GM18499 (cell line): ENCODE results near the gene HLA-DPB1.
"Not testable (repeated sequence)": the region's sequence is repeated elsewhere in the genome, so short reads cannot be mapped to it uniquely, and the experiment has no call there.

Source experiments
- ATAC-seq: cut with Tn5 transposase; IDR thresholded peaks from one replicate; pipeline ENCODE4 v1.9.1; 2021; ENCODE audit warnings: moderate number of reproducible peaks; ENCODE audit not compliant: insufficient read depth, unreplicated experiment

HLA-DPB1 gene

GRCh38 chr6:33075568-33076405 is at the start of gene HLA-DPB1:
Gene HLA-DPB1 (plus strand): TSS chr6:33075990. CDS start chr6:33076042, 52 bp downstream.
- peak; percentile 43 for ATAC-seq

DNA sequence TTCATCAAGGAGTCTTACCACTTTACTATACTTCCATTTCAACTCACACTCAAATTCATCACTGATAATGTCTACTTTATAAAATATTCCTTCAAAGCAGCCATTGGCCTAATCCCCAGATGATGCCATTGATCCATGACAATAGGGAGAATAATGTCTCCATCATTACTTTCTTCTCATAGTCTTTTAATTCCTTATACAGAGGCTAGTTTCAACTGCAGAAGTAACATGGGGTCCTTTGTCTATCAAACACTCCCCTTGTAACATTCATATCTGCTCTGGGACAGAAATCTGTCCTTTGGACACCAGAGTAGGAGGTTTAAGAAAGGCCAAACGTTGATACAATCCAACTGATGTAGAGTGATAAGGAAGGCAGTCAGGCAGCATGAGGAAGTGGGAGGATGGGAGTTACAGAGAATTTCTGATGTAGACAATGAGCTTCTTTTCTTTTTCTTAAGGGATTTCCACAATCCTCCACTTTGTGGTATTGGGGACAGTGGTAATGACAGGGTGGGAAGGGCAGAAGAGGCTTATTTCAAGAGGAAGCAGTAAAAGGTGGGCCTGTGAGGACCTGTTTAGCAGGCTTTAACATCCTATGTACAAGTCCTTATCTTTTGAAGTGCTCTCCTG is 47.5 kb upstream of the HLA-DPB1 start:
- peak; percentile 7 for ATAC-seq

DNA sequence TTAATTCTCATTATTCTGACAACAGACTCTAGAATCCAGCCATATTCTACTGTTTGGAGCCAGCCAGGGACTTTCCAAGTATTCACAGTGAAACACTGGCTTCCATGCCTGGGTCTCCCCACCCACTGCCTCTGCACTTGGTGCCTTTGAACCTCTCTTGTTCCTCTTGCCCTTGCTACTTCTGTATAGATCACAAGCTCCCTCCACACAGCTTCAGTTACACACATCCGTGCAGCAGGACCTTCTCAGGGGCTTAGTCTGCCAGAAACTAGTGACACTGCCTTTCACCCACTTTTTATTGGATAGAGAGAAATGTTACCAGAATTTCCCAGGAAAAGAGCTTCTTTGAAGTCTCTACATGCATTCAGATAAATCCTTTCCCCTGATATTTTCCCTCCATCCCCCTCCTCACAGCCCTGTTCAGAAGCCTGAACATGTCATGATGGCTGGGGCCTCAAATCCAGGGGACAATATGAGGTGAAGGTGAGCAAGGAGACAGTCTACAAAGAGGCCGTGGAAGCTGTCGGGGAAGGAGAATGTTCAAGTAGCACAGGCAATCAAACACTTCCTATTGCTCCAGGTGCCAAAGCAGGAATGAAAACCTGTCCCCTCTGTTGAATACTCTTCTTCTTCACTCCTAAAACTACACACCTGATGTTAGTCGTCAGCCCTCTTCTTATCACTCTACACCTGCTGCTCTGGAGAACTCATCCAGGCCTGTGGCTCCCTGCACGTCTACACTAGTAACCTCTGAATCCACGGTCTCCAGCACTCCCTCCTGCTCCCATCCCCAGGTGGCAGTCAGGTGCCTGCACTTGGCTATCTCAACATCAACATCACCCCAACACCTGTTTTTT is 46.2 kb upstream of the HLA-DPB1 start:
- peak; percentile 45 for ATAC-seq

DNA sequence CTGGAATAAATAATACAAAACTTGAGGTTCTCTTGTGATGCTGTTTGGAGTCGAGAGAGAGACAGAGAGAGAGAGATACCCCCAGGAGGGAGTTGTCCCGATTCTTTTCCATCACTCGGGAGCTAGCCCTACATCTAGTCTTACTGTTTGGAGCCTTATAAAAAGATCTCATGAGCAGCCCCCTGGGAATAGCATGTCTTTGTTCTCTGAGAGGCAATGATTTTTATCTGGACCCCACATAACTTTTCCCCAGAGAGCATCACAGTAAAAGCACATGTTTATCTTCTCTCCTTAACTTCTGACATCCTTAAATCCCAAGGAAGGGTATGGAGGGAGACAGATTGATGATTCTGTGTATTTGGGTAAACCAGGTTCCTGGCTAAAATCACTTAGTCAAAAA is 45.5 kb upstream of the HLA-DPB1 start:
- no peak for ATAC-seq

GRCh38 chr6:33034554-33034953 is 41.2 kb upstream of the HLA-DPB1 start:
- no peak for ATAC-seq

DNA sequence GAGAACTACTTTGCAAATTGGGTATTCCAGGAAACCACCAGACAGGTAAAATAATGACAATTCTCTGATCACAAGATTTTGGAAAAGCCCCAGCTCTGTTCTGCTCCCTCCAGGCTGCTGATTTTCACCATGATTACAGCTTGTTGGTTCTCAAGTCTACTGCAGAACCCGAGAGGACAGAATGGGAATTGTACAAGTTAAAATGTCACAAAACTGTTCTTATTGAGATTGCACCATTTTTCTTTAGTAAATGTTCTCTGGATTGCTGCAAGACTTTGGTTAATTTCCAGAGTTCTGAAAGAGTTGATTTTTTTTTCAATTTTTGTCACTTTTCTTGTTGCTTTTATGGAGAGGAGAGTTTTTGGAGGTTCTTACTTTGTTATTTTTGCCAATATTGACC is 39.3 kb upstream of the HLA-DPB1 start:
- no peak for ATAC-seq

GRCh38 chr6:33040157-33040556 is 35.6 kb upstream of the HLA-DPB1 start:
- ATAC-seq = no peak

DNA sequence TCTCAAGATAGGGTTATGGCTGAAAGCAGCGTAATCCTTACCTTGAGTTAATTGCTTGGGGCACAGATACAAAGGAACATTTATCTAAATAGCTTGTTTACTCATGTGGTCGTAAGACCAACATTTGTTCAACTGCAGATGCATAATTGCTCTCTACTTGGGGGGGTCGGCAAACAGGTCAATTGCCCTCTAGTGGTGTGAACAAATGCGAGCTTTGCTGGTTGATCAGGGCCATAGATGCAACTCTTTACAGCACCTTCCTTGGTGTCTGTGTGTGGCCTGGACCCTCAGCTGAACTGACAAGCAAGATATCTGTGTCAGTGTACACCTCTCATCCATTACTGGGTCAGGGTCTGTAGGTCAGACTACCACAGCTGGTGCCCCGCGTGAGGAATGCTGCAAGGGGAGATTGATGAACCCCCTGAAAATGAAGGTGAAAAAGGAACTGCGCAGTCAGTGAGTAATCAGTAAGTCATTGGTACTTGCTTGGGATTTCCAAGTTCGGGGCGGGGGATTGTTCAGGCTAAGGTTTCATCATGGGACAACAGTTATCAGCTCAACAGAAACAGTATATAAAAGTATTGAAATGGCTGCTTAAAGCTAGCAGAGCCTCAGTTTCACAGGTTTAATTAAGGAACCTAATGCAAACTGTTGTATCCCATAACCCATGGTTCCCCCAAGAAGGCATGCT is 26.3 kb upstream of the HLA-DPB1 start:
- ATAC-seq = no peak

DNA sequence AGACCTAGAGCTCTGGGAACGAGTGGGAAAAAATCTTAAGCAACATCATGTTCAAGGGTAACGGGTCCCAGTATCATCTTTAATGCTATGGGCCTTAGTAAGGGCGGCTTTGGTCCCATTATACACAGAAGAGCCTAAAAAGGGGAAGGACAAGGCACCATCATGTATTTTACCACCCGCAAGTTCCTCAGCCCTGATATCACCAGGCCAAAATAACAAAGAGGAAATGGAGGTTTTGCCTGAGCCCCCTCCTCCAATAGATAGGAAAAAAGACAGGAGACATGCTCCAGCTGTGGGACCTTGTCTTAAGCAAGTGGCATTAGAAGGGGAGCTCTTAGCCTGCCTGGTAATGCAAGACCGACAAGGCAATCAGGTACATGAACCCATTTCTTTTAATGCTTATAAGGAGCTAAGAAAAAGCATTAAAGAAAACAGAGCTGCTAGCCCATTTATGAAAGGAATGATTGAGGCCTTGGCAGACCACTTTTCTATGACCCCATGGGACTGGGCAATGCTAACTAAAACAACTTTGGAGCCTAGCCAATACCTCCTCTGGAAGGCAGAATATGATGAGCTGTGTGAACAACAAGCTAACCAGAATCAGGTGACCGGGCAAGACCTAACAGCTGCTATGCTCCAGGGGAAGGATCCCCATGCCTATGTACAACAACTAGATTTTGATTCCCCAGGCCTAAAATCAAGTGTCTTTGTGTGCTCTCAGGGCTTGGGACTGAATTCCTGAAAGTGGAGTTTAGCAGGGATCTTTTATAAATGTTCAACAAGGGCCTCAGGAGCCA is 25.6 kb upstream of the HLA-DPB1 start:
- ATAC-seq = no peak

DNA sequence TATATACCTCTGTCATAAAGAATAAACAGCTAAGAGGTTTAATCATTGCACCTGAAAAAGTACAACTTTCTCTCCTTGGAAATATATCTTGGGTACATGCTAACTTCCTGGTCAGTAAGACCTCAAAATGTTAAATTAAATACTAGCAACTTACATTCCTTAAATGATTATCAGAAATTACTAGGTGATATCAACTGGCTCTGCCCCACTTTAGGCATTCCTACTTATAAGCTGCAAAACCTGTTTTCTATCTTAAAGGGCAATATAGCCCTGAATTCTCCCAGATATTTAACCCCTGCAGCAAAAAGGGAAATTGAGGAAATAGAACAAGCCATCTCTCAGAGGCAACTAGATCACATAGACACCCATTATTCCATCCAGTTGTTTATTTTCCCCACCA is 23.2 kb upstream of the HLA-DPB1 start:
- ATAC-seq = no peak

DNA sequence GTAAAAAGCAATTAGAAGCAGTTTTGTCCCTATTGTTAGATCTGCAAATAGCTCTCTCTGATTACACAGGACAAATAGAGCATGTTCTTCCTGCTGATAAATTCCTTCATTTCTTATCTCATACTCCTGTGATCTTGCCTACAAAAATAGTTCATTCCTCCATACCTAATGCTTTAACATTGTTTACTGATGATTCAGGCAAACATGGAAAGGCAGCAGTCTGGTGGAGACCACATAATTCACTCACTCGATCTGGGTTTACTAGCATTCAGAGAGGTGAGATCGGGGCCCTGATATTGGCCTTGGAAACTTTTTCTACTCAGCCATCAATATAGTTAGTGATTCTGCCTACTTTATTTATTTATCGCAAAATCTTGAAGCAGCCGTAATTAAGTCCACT is 22.6 kb upstream of the HLA-DPB1 start:
- ATAC-seq = no peak

DNA sequence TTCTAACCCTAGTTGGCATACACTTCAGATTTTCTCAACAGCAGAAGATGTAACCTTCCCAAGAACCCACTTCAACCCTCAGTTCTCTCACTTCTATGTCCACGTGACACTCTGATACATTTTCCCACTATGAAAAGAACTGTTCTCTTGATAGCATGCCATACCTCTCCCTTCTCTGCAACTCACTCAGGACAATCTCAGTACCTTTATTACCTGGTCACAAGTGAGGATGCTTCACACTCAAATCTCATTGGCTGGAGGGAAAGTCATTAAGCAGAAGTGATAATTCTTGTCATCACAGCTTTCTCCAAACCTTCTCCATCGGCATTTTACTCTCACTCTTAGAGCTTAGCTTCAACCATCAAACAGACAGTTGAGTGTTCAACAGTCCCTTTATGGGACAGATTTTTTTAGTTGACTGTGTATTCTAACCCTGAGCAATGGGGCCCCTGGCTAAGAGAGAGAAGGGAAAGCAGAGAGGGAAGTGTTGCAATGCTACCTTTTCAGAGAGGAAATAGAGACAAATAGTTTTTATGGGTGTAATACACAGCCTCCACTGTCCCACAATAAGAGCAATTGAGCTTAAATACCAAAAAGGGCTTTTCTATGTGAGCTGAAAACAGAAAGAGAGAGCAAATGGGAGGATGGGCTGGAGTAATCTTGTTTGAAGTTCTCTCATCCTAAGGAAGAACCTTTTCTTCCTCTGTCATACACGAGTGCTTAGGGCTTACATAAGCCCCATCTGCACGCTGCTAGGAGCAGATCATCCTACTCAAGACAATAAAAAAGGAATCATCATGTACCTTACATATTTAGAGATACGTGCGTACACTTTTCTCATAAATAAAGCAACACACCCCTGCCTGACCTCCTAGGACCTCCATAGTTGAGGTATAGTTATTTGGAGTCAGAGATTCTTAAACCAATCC is 18.3 kb upstream of the HLA-DPB1 start:
- no peak for ATAC-seq

DNA sequence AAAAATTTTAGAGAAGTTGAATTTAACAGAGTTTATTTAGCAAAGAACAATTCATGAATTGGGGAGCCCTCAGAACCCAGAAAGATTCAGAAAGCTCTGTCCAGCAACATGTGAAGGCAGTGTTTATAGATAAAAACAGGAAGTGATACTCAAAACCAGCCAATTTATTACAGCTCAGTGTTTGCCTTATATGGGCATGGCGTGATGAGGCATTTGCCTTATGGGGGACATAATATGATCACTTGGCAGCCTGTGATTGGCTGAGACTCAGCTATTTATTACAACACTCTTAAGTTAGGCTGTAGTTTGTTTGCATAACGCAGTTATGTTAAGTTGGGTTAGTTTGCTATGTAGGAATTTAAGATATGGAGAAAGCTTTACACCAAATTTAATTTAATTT is 13.8 kb upstream of the HLA-DPB1 start:
- ATAC-seq = no peak

- ATAC-seq = not testable (repeated sequence)
Measured at GRCh38 chr6:33063435-33063834, 12.4 kb upstream of the HLA-DPB1 start.

DNA sequence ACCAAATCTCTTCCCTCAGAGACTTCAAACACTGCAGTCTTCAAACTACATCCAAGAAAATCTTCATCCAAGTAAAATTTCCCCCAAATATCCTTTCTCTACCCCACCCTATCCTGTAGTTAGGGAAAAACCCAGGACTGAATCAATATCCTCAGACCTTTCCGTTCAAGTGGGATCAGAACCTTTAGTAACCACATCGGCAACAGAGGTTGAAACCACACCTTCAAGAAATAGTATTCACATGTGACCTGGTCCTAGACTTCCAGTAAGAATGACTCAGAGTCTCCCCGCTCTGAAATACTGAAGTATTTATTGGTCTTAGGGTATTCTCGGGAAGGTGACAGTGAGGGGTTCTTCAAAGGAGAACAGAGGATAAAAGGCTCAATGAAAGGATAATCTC is 11.1 kb upstream of the HLA-DPB1 start:
- no peak for ATAC-seq

- ATAC-seq = no peak
Measured at GRCh38 chr6:33065312-33065711, 10.5 kb upstream of the HLA-DPB1 start.

DNA sequence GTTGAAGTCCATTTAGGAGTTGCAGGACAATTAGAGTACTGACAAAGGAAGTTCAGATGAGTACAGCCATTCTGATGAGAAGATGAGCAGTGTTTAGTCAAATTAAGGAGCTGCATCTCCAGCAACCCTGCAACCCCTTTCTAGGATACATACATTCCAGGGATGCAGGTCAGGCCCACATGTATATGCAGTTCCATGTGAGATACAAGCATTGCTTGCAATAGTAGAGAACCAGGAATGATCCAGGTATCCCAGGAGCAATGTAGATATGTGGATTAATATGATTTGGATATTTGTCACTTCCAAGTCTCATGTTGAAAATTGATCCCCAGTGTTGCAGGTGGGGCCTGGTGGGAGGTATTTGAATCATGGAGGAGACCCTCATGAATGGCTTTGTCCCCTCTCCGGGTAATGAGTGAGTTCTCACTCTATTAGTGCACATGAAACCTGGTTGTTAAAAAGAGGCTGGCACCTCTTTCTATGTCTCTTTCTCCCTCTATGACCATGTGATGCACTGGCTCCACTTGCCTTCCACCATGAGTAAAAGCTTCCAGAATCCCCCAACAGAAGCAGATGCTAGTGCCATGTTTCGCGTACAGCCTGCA is 8.8 kb upstream of the HLA-DPB1 start:
- no peak for ATAC-seq
